Measurements from ENCODE around the gene MINDY3.
"Not testable (repeated sequence)": the region's sequence is repeated elsewhere in the genome, so short reads cannot be mapped to it uniquely, and the experiment has no call there.

Gene MINDY3

DNA sequence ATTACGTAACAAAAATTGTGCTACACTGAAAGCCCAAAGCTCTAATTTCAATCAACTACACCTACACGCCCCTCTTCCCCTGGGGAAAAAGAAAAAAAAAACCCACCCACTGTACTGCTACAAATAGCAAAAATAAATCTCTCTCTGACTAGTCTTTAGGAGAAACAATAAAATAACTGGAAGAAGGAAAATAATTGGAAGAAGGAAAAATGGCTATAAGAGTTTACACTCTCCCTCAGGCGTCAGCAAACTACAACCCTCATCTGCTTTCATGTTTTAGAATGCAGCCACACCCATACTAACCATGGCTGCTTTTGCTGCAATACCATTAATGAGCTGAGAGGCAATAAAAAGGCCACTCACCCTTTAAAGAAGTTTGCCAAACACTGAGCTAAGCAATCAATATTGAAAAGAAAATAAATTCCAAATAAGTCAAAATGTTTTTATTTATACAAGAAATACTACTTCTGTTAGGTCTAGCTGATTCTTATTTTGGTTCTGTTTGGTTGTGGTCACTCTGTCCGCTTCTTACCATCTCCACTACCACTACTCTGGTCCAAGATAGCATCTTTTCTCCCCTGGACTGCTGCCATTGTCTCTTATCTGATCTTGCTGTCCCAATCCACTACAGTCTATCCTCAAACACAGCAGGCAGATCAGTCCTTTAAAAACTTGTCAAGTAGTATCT lies 3.8 kb downstream of the MINDY3 start:
- FAIRE-seq: no peak

- no peak for FAIRE-seq
Observed at GRCh38 chr10:15853800-15854199, 6.5 kb downstream of the MINDY3 start.

- no peak for FAIRE-seq
Observed at GRCh38 chr10:15852111-15852557, 8.2 kb downstream of the MINDY3 start.

DNA sequence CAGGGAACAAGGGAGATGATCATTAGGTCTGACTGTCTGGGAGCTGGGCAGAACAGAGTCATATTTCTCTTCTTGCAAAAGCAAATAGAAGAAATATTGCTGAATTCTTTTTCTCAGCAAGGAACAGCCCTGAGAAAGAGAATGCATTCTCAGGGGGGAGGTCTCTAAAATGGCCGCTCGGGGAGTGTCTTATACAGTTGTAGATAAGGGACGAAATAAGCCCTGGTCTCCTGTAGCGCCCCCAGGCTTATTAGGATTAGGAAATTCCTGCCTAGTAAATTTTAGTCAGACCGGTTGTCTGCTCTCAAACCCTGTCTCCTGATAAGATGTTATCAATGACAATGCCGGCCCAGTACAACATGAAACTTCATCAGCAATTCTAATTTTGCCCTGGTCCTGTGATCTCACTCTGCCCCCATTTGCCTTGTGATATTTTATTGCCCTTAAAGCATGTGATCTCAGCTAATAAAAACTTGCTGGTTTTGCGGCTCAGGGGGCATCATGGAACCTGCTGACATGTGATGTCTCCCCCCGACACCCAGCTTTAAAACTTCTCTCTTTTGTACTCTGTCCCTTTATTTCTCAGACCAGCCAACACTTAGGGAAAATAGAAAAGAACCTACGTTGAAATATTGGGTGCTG lies 9.8 kb downstream of the MINDY3 start:
- FAIRE-seq: not testable (repeated sequence)

GRCh38 chr10:15849316-15849715 lies 11.0 kb downstream of the MINDY3 start:
- FAIRE-seq: no peak

- no peak for FAIRE-seq
Observed at GRCh38 chr10:15847481-15847880, 12.8 kb downstream of the MINDY3 start.

GRCh38 chr10:15844517-15844916 lies 15.8 kb downstream of the MINDY3 start:
- no peak for FAIRE-seq

DNA sequence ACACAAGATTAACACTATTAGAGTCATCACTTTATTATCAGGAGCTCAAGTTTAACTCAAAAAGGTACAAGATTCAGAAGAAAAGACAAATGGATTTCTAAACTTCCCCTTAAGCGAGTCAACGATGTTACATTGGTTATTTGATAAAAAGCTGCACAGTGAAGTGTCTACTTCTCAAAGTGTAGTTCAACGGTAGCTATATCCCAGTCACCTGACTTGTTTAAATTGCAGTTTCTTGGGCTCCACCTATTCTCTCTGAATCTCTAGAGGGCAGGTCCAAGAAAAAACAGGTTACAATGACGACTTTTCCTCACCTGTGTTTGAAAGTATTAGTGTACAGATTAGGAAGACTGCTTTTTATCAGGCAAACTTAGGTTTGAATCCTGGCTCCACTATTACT lies 16.6 kb downstream of the MINDY3 start:
- no peak for FAIRE-seq

GRCh38 chr10:15842556-15843169 lies 17.6 kb downstream of the MINDY3 start:
- no peak for FAIRE-seq

- no peak for FAIRE-seq
Observed at GRCh38 chr10:15841696-15842095, 18.6 kb downstream of the MINDY3 start.

DNA sequence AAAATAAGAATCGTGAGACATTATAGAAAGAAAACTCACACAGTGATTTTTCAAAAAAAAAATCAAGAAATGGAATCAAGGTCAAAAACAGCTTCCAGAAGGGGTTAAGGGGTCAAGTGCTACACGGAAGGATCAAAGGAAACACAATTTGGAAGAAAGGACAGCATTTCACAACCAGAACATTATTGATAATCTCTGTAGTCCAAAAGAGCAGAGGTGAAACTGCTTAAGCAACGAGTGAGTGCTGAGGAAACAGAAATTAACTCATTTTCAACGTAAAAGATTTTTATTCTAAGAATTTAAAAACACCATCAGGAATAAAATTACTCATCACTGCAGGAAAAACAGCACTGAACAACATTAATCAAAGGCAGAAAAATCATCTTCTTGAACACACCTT lies 23.5 kb downstream of the MINDY3 start:
- no peak for FAIRE-seq

GRCh38 chr10:15829495-15829894 lies 30.8 kb downstream of the MINDY3 start:
- no peak for FAIRE-seq

DNA sequence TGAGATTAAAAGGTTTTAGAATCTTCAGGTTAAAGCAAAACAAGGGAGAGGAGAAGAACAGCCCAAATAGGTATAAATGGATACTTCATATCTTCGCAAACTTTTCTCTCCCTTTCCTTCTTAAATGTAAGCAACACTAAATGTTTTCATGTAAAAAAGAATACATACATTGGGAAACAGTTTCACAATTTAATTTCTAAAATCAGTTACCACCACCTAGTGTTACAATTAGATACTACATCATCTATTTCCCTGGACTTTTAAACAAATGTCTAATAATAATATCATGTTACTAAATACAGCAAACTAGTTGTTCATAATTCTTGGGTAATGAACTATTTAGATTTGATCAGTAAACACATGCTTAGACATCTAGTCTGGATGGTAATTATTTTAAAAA lies 35.8 kb downstream of the MINDY3 start:
- FAIRE-seq: peak; percentile 69

- no peak for FAIRE-seq
Observed at GRCh38 chr10:15822131-15822530, 38.2 kb downstream of the MINDY3 start.

DNA sequence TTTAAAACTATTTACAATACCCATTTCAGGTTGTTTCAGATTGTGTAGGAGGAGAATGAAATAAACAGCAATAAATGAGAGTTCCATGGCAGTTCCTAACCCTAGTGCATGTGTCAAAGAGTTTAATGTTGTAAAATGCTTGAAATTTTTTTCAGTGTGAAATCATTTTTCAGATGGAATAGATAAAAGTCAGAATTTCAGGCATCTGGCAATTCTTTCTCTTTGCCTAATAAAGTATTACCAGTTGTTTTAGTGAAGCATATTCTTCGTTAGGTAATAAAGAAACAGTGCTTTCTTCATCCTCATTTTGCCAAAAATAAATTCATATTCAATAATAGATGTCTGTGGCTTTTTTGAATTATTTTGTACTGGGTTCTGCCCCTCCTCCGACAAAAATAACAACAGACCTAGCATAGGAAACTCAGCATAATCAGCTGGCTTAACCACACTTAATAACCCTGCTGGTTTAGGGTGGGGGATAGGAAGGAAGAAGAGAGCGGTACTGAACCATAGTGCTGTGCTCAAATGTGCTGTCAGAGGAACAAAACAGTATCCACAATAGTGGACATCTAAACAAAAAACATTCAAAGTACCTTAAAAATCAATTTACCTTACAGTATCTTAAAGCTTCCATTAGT lies 39.1 kb downstream of the MINDY3 start:
- no peak for FAIRE-seq

- FAIRE-seq: no peak
Observed at GRCh38 chr10:15817409-15818046, 42.8 kb downstream of the MINDY3 start.

DNA sequence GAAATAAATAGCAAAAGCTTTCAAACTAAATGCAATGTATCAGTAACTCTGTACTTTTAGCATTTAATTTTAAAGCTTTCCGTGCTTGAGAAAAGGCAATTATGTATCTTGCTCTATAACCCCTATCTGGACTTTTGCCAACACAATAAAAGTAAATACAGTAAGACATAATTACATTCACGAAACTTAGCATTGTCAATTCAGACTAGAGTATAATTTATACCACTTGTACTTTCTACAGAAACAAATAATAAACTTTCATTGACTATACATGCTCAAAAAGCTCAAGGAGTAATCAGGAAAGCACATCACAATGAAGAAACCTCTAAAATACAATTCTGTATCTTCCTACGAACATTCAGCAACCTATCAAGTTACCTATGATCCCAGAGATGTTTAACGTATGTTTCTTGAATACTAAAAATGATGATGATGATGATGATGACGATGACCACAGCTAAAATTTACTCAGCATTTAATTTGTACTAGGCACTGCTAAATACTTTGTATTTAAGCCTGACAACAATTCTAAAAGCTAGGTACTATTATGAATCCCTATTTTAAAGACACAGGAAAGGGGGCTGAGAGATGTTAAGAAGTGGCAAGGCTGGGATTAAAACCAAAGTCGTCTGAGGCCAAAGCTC lies 44.9 kb downstream of the MINDY3 start:
- no peak for FAIRE-seq

DNA sequence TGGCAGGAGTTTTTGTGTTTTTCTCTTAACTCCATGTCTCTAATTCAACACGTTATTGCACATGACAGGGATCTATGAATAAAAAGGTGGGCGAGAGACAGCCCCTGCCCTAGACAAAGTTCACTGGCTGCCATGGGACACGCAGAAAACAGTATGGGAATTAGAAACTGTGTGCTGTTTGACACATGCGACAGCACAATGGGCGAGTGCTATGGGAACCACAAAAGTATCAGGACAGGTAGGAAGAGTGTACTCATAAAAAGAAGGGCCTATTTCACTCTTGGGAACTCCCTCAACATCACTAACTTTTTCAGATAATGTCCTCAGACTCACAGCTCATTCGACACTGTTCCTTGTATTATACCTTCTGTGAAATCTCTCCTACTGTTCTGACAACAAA lies 45.7 kb downstream of the MINDY3 start:
- FAIRE-seq: no peak

- no peak for FAIRE-seq
Observed at GRCh38 chr10:15813415-15813814, 46.9 kb downstream of the MINDY3 start.

GRCh38 chr10:15809450-15809849 lies 50.9 kb downstream of the MINDY3 start:
- no peak for FAIRE-seq

- no peak for FAIRE-seq
Observed at GRCh38 chr10:15808204-15808797, 52.0 kb downstream of the MINDY3 start.

DNA sequence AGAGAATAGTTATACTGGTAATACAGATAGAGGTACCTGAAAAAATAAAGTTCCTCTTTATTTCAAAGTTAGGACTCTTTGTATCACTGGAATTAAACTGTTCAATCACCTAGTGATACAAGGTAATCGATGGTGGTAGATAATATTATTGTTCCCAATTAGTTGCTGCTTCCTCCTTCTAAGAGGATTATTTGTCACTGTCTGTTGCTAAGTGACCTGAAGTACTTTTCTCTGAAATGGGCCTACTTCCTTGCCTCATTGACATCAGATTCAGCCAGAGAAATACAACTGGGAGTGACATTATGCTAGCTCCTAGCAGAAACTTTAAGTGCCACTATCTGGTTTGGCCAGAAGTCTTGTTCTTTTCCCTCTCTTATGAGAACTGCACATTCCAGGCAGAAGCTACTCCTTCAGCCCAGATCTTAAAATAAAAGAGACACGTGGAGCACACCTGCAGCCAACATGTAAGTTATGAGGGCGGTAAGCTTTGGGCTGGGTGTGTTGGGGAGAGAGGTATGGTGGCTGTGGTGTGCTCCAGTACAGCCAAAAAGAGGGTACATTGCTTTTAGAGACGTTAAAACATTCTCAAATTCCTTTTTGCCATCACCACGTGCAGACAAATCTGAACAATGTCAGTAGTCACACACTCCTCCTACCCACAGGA lies 54.8 kb downstream of the MINDY3 start:
- no peak for FAIRE-seq
